HUES6 (cell line): ENCODE data around the gene CLK1.

ENCODE experiments used
- H3K27ac ChIP-seq: 2 replicates; pipeline ENCODE4 v1.7.0; 2013; ENCODE audit warnings: low read depth, mild to moderate bottlenecking, low read length, inconsistent platforms
- H3K27me3 ChIP-seq: 2 replicates; pipeline ENCODE4 v1.6.1; 2013; ENCODE audit warnings: low read length; ENCODE audit not compliant: control insufficient read depth, insufficient read depth
- H3K36me3 ChIP-seq: 2 replicates; pipeline ENCODE4 v1.6.1; 2013; ENCODE audit warnings: low read length; ENCODE audit not compliant: control insufficient read depth, insufficient read depth
- H3K4me1 ChIP-seq: 2 replicates; pipeline ENCODE4 v1.6.1; 2013; ENCODE audit warnings: low read length; ENCODE audit not compliant: control insufficient read depth, insufficient read depth
- H3K4me3 ChIP-seq: 2 replicates; pipeline ENCODE4 v1.5.1; 2013; ENCODE audit warnings: low read depth, low read length
- H3K9ac ChIP-seq: one replicate; pipeline ENCODE4 v1.6.1; 2013; ENCODE audit warnings: mild to moderate bottlenecking, low read length
- H3K9me3 ChIP-seq: 2 replicates; pipeline ENCODE4 v1.6.1; 2013; ENCODE audit warnings: low read depth, low read length; ENCODE audit not compliant: control insufficient read depth, insufficient read depth

The CLK1 gene

GRCh38 chr2:200850512-200851256, 13.8 kb downstream of the CLK1 start:
- H3K36me3 ChIP-seq: peaks cover 48% of the 10 kb centered on the region
- H3K27me3 ChIP-seq: no peaks in the 10 kb centered on the region
- H3K27ac ChIP-seq: no peak overlapping the region

DNA sequence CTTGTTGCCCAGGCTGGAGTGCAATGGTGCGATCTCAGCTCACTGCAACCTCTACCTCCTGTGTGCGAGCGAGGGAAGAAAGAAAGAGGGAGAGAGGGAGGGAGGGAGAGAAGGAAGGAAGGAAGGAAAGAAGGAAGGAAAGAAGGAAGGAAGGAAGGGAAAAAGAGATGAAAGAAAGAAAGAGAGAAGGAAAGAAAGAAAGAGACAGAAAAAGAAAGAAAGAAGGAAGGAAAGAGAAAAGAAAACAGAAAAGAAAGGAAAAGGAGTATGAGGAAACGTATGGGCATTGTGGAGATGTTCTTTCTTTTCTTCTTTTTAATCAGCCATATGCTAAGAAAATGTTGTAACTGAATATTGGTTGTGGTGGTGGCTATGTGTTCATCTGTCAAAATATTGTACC, 16.5 kb downstream of the CLK1 start:
- Histone ChIP-seq H3K9me3 (no peaks in the 10 kb centered on the region), H3K27ac (no peak overlapping the region), H3K27me3 (no peaks in the 10 kb centered on the region), H3K4me3 (no peak overlapping the region), H3K9ac (no peak overlapping the region), H3K36me3 (peaks cover 21% of the 10 kb centered on the region), H3K4me1 (no peaks in the 10 kb centered on the region)

More at GRCh38 chr2:200850512-200851256, 13.8 kb downstream of the CLK1 start:
- Histone ChIP-seq H3K9me3 (no peaks in the 10 kb centered on the region), H3K9ac (no peak overlapping the region), H3K4me3 (no peak overlapping the region), H3K4me1 (no peaks in the 10 kb centered on the region)

GRCh38 chr2:200847269-200847668, 17.2 kb downstream of the CLK1 start:
- H3K4me1 ChIP-seq: no peaks in the 10 kb centered on the region
- H3K9me3 ChIP-seq: no peaks in the 10 kb centered on the region
- H3K9ac ChIP-seq: no peak overlapping the region
- no peak overlapping the region for H3K27ac ChIP-seq
- peaks cover 14% of the 10 kb centered on the region for H3K36me3 ChIP-seq
- H3K27me3 ChIP-seq: no peaks in the 10 kb centered on the region
- no peak overlapping the region for H3K4me3 ChIP-seq

DNA sequence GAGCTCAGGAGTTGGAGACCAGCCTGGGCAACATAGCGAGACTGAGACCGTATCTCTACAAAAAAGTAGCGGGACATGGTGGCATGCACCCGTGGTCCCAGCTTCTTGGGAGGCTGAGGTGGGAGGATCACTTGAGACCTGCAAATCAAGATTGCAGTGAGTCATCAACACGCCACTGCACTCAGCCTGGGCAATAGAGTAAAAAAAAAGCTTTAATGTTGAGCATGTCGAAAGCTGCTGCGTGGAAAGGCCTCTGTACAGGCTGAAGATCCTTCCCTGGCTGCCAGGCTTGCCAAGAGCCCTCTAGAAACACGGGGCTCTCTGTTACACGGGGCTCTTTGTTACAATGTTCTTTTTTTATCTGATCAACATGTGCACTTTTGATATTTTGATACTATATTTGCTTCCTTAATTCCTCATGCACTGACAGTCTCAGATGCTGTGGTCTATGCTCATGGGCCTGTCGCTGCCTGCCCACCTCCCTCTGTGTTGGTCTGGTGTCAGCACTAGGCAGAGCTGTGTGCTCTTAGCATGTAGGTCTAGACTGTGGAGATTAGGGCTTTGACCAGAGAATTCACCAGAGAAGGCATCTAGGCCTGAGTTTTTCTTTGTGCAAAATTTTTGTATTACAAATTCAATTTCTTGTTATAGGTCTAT, 18.7 kb downstream of the CLK1 start:
- Histone ChIP-seq H3K27me3 (no peaks in the 10 kb centered on the region), H3K9ac (no peak overlapping the region), H3K4me1 (no peaks in the 10 kb centered on the region), H3K27ac (no peak overlapping the region), H3K4me3 (no peak overlapping the region), H3K9me3 (no peaks in the 10 kb centered on the region), H3K36me3 (no peaks in the 10 kb centered on the region)

GRCh38 chr2:200845194-200845593, 19.3 kb downstream of the CLK1 start:
- H3K36me3 ChIP-seq: no peaks in the 10 kb centered on the region
- no peak overlapping the region for H3K9ac ChIP-seq
- no peaks in the 10 kb centered on the region for H3K27me3 ChIP-seq
- H3K9me3 ChIP-seq: no peaks in the 10 kb centered on the region
- H3K4me3 ChIP-seq: no peak overlapping the region
- no peak overlapping the region for H3K27ac ChIP-seq
- H3K4me1 ChIP-seq: no peaks in the 10 kb centered on the region

GRCh38 chr2:200843993-200844948, 20.2 kb downstream of the CLK1 start:
- Histone ChIP-seq H3K27me3 (no peaks in the 10 kb centered on the region), H3K9ac (no peak overlapping the region), H3K27ac (no peak overlapping the region), H3K9me3 (no peaks in the 10 kb centered on the region), H3K36me3 (no peaks in the 10 kb centered on the region), H3K4me1 (peaks cover 6% of the 10 kb centered on the region; the same call in 1 of the 2 replicates), H3K4me3 (no peak overlapping the region)

- Histone ChIP-seq H3K36me3 (no peaks in the 10 kb centered on the region), H3K27me3 (no peaks in the 10 kb centered on the region), H3K9ac (no peak overlapping the region), H3K4me1 (peaks cover 6% of the 10 kb centered on the region; the same call in 1 of the 2 replicates), H3K9me3 (peaks cover 16% of the 10 kb centered on the region), H3K27ac (no peak overlapping the region), H3K4me3 (no peak overlapping the region)
Measured at GRCh38 chr2:200839513-200839912, 24.9 kb downstream of the CLK1 start.

DNA sequence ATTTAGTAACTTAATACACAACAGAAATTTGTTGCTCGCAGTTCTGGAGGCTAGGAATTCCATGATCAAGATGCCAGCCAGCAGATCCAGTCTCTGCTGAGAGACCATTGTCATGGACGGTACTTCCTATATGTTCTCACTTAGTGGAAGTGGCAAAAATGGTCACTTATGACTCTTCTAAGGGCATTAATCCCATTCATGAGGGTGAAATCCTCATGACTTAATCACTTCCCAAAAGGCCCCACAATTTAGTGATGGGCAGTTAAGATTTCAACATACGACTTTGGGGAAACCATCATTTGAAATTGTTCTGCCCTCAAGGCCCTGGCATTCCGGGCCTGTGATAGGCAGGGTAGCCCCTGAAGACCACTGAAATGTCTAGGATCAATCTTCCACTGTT, 29.8 kb downstream of the CLK1 start:
- no peaks in the 10 kb centered on the region for H3K27me3 ChIP-seq
- peaks cover 16% of the 10 kb centered on the region for H3K9me3 ChIP-seq
- H3K4me3 ChIP-seq: no peak overlapping the region
- H3K9ac ChIP-seq: no peak overlapping the region
- H3K4me1 ChIP-seq: peaks cover 4% of the 10 kb centered on the region; the same call in 1 of the 2 replicates
- H3K27ac ChIP-seq: no peak overlapping the region
- no peaks in the 10 kb centered on the region for H3K36me3 ChIP-seq

DNA sequence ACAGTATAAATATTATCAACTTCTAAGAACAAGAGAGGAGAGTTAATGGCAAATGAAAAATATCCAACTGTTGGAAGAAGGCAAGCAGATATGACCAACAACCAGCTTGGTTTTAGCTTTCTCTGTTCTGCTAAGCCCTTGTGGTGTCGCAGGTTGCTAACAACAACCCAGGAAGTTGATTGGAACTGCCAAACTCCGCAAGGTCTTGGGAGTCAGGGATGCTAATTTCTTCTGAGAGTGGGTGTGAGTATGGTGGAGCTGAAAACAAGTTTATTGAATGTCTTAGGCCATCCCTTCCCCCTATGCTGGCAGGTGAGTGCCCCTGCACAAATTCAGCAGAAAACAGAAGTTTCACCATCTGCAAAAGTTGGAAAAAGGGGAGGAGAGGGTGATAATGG, 35.2 kb downstream of the CLK1 start:
- Histone ChIP-seq H3K27me3 (no peaks in the 10 kb centered on the region), H3K36me3 (peaks cover 8% of the 10 kb centered on the region), H3K9ac (no peak overlapping the region), H3K9me3 (no peaks in the 10 kb centered on the region), H3K4me1 (no peaks in the 10 kb centered on the region), H3K27ac (no peak overlapping the region), H3K4me3 (no peak overlapping the region)

- Histone ChIP-seq H3K4me1 (no peaks in the 10 kb centered on the region), H3K27ac (no peak overlapping the region), H3K9me3 (no peaks in the 10 kb centered on the region), H3K27me3 (no peaks in the 10 kb centered on the region), H3K9ac (no peak overlapping the region), H3K36me3 (peaks cover 14% of the 10 kb centered on the region), H3K4me3 (no peak overlapping the region)
Measured at GRCh38 chr2:200828572-200829257, 35.7 kb downstream of the CLK1 start.
